Spleen (tissue), 11 donors: ENCODE data around the gene S100B. TPM values are rescaled to one million over a fixed set of nuclear protein-coding genes. Genes with fewer than 3 reads are reported as not detected.

Source experiments
- DNase-seq: peaks from one replicate; pipeline ENCODE4 v3.0.0-alpha.2; 2020
- H3K27ac ChIP-seq, 8 donors: fragments of 200-600 bp; sonication (generic) in 7 of 8; 1 replicate in 4 of 8; 2 replicates in 4 of 8; pipeline versions ENCODE4 v1.5.0 to v1.8.0; 2016 to 2021; ENCODE audit warnings: inconsistent platforms in 4 of 8, mild to moderate bottlenecking in 4 of 8, moderate library complexity in 1 of 8
- H3K27me3 ChIP-seq, 7 donors: fragments of 200-600 bp; sonication (generic) in 6 of 7; replicated peaks in 1 of 7; 1 replicate in 4 of 7; 2 replicates in 3 of 7; pipeline versions ENCODE4 v1.5.0 to v1.8.0; 2016 to 2021; ENCODE audit warnings: inconsistent platforms in 3 of 7, mild to moderate bottlenecking in 1 of 7
- H3K36me3 ChIP-seq, 6 donors: fragments of 200-600 bp; sonication (generic) in 5 of 6; 1 replicate in 4 of 6; 2 replicates in 2 of 6; pipeline versions ENCODE4 v1.5.0 to v1.8.0; 2016 to 2021; ENCODE audit warnings: inconsistent platforms in 2 of 6
- H3K4me1 ChIP-seq, 6 donors: fragments of 200-600 bp; sonication (generic) in 5 of 6; 1 replicate in 3 of 6; 2 replicates in 3 of 6; pipeline versions ENCODE4 v1.5.0 to v1.8.0; 2016 to 2021; ENCODE audit warnings: inconsistent platforms in 3 of 6
- H3K4me3 ChIP-seq, 8 donors: fragments of 200-600 bp; sonication (generic) in 7 of 8; 1 replicate in 4 of 8; 2 replicates in 4 of 8; pipeline versions ENCODE4 v1.5.0 to v1.8.0; 2016 to 2021; ENCODE audit warnings: inconsistent platforms in 4 of 8, mild to moderate bottlenecking in 4 of 8, moderate library complexity in 2 of 8
- H3K9me3 ChIP-seq, 8 donors: fragments of 200-600 bp; sonication (generic) in 7 of 8; 1 replicate in 4 of 8; 2 replicates in 4 of 8; pipeline versions ENCODE4 v1.5.0 to v1.8.0; 2016 to 2021; ENCODE audit warnings: inconsistent platforms in 4 of 8
- CTCF ChIP-seq, 11 experiments: fragments of 200-600 bp in 7 of 11; fragments of 450-650 bp in 4 of 11; sonication (generic) in 4 of 11; IDR thresholded peaks in 8 of 11; conservative IDR thresholded peaks in 3 of 11; 1 replicate in 7 of 11; 2 replicates in 4 of 11; pipeline versions ENCODE4 v1.4.0 to v1.8.0; 2016 to 2021; ENCODE audit warnings: antibody characterized with exemption in 11 of 11, inconsistent platforms in 4 of 11, mild to moderate bottlenecking in 1 of 11
- POLR2A ChIP-seq, 3 donors: fragments of 450-650 bp; IDR thresholded peaks; one replicate each; pipeline ENCODE4 v1.5.1; 2017; ENCODE audit warnings: antibody characterized with exemption in 3 of 3, mild to moderate bottlenecking in 1 of 3
- POLR2AphosphoS5 ChIP-seq, 3 donors: sonication (generic); formaldehyde crosslinking; IDR thresholded peaks; one replicate each; pipeline ENCODE4 v1.5.1; 2017; ENCODE audit warnings: antibody characterized with exemption in 3 of 3
- WGBS, 5 donors: extraction: QIAGEN DNeasy Blood & Tissue Kit in 3 of 5; methylation state at CpG; one replicate each; pipeline versions ENCODE4 v1.1.5 to v1.1.7; 2013 to 2018; 5-methylcytosine and 5-hydroxymethylcytosine counted together
- intact Hi-C: fragments of 100-400 bp; cut with DNase I; formaldehyde crosslinking; loops from one replicate; pipeline ENCODE4 v1.15.0; 2023; ENCODE audit warnings: low total_unique reads
- polyA plus RNA-seq, 3 donors: library from polyadenylated mRNA; stranded (reverse); fragments of 200-250 nt; gene quantifications; one replicate each; pipeline ENCODE4 v1.2.1, GENCODE V29; 2013
- total RNA-seq, 7 donors: library from RNA; depleted of rRNA in 3 of 7; stranded (reverse); fragments of >200 nt in 3 of 7; fragmentation: NEBNext Ultra II Directional in 4 of 7; extraction: Animal tissue kit (Norgen Biotek cat#: 25700) in 4 of 7; gene quantifications; one replicate each; pipeline versions ENCODE4 v1.1.0 to v1.2.1, GENCODE V29; 2016 to 2021
- donor health status: healthy with polysubstance abuse.
- donor health status: DM: no; HTN: no; CAD: no; lungs with moderate emphysema.
- donor health status: DM: no; HTN: no; CAD: no.
- donor health status: Bipolar disorder and iron deficiency.
- donor health status: healthy.
- donor health status: DM: no; HTN: no; CAD: no.
- donor health status: DM: yes; HTN: yes; CAD: no.

S100B gene
- total and polyA plus RNA-seq, 10 donors: 9.7 to 46.0 (median 21.4) TPM

DNA sequence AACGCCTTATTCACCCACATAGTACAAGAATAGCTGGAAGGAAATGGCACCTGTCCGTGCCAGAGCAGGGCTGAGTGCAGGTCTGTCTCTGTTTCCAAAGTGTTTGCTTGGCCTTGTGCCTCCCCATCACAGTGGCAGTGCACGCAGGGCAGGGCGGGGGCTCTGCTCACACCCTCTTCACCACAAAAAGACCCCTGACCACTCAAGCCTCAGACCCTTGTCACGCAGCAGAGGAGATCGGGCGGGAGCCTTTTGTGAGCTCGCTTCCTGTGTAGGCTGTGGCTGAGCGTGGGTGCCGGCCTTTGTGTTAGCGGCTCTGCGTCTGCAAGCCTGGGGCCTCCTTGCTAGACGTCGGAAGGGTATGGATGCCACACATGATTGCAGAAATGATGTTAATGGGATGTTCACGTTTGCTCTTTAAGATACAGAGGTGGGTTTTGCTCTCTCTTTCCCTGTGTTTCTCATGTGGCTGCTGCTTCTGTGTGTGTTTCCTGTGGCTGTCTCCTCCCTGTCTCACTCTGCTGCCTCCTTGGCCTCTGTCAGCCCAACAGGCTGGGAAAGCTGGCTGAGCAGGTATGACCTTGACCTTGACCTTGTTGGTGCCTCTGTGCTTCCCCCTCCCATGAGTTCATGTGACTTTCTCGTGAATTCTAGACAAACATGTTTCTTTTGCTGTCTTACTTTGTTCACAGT lies 45.4 kb downstream of the S100B start:
- H3K4me3 ChIP-seq: peak overlapping the region in 2 of 8 donors; percentile 17 to 46
- TF ChIP-seq CTCF (IDR thresholded peaks at IDR 0.05 in 8 of 11, conservative IDR thresholded peaks at IDR 0.05 in 3 of 11) (no peak), POLR2AphosphoS5 (IDR thresholded peaks at IDR 0.05) (peak; percentile 16 to 67 (median 62)), POLR2A (IDR thresholded peaks at IDR 0.05) (no peak)
- intact Hi-C loops: no loop called here
- no peaks in the 10 kb centered on the region for H3K9me3 ChIP-seq
- DNase-seq: no peak
- peak overlapping the region; percentile 51 to 89 (median 76) for H3K27ac ChIP-seq
- H3K36me3 ChIP-seq: peaks cover 6 to 100% (median 83%) of the 10 kb centered on the region in 6 donors
- H3K27me3 ChIP-seq: no peaks in the 10 kb centered on the region
- peaks cover 0 to 37% (median 17%) of the 10 kb centered on the region in 6 donors for H3K4me1 ChIP-seq
- 25 to 61% (median 38%) methylated on average over 12 to 16 of the region's 16 CpGs for WGBS, 5 donors

DNA sequence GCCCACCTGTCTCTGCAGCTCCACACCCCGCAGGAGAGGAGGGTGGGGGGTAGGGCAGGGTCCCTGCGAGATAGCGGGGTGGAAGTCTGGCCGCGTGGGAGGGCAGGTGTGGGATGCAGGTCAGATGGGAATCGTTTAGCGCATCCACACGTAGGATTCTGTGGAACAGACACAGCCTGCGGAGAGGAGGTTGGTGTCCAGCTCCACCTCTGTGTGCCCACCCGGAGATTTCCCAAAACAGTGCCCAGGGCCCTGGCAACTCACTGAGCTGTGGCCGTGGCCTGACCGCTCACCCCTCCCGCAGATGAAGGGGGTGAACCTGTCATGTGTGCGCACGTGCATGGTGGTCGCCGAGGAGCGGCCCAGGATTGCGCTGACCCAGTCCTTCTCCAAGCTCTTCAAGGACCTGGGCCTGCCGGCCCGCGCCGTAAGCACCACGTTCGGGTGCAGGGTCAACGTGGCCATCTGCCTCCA lies 46.9 kb downstream of the S100B start:
- Histone ChIP-seq H3K9me3 (no peaks in the 10 kb centered on the region), H3K4me3 (no peak overlapping the region), H3K4me1 (peaks cover 0 to 45% (median 20%) of the 10 kb centered on the region in 6 donors), H3K36me3 (peaks cover 6 to 100% (median 75%) of the 10 kb centered on the region in 6 donors), H3K27ac (peak overlapping the region in 4 of 8 donors; percentile 73 to 89 (median 82)), H3K27me3 (no peaks in the 10 kb centered on the region)
- WGBS, 5 donors: 95 to 99% (median 96%) methylated on average over 25 to 26 of the region's 26 CpGs
- peak in 1 of 3 donors; percentile 6 for TF ChIP-seq POLR2AphosphoS5 (IDR thresholded peaks at IDR 0.05)
- TF ChIP-seq CTCF (IDR thresholded peaks at IDR 0.05 in 8 of 11, conservative IDR thresholded peaks at IDR 0.05 in 3 of 11): no peak
- no peak for TF ChIP-seq POLR2A (IDR thresholded peaks at IDR 0.05)
- DNase-seq: no peak
- intact Hi-C loops: no loop called here

DNA sequence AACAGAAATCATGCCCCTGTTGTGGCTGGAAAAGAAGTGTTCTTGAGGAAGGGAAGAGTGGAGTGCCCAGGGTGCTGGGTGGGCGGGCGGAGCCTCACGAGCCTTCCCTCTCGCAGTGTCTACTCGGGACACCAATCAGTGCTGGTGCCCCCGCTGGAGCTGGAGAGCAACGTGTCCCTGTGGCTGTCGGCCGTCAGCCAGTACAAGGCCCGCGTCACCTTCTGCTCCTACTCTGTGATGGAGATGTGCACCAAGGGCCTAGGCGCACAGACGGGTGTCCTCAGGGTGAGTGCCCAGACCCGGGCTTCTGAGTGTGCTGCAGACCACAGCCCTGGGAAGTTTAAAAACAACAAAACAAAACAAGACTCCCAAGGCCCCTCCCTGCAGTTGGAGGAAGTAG lies 47.4 kb downstream of the S100B start:
- H3K4me3 ChIP-seq: no peak overlapping the region
- peak overlapping the region in 2 of 8 donors; percentile 28 to 80 for H3K27ac ChIP-seq
- peaks cover 6 to 100% (median 71%) of the 10 kb centered on the region in 6 donors for H3K36me3 ChIP-seq
- no peaks in the 10 kb centered on the region for H3K9me3 ChIP-seq
- DNase-seq: no peak
- peaks cover 0 to 49% (median 23%) of the 10 kb centered on the region in 6 donors for H3K4me1 ChIP-seq
- intact Hi-C loops: no loop called here
- TF ChIP-seq POLR2AphosphoS5 (IDR thresholded peaks at IDR 0.05) (no peak), CTCF (IDR thresholded peaks at IDR 0.05 in 8 of 11, conservative IDR thresholded peaks at IDR 0.05 in 3 of 11) (no peak), POLR2A (IDR thresholded peaks at IDR 0.05) (no peak)
- WGBS, 5 donors: 93 to 95% (median 94%) methylated on average over 14 of the region's 14 CpGs
- no peaks in the 10 kb centered on the region for H3K27me3 ChIP-seq

GRCh38 chr21:46556802-46557201 lies 48.1 kb downstream of the S100B start:
- Histone ChIP-seq H3K9me3 (no peaks in the 10 kb centered on the region), H3K27me3 (no peaks in the 10 kb centered on the region), H3K4me3 (no peak overlapping the region), H3K27ac (no peak overlapping the region), H3K36me3 (peaks cover 6 to 98% (median 66%) of the 10 kb centered on the region in 6 donors), H3K4me1 (peaks cover 0 to 56% (median 26%) of the 10 kb centered on the region in 6 donors)
- TF ChIP-seq POLR2A (IDR thresholded peaks at IDR 0.05) (no peak), POLR2AphosphoS5 (IDR thresholded peaks at IDR 0.05) (peak in 1 of 3 donors; percentile 19), CTCF (IDR thresholded peaks at IDR 0.05 in 8 of 11, conservative IDR thresholded peaks at IDR 0.05 in 3 of 11) (no peak)
- 92 to 97% (median 95%) methylated on average over 13 of the region's 13 CpGs for WGBS, 5 donors
- intact Hi-C loops: no loop called here
- DNase-seq: no peak
